ENCODE results near the gene PHKB.

PHKB gene

GRCh38 chr16:47693226-47693625 lies 232.1 kb downstream of the PHKB start:
- ChIA-PET CTCF (interaction anchor here (1.2 to 1.6 kb wide), 3 partner anchors 8 to 31 kb away, joined by 3 to 5 read pairs (median 4); no protein-coding TSS in a partner anchor), POLR2A (no interaction called here)
- no peak for DNase-seq (ENCODE audit: extremely low spot score)
- no peak for TF ChIP-seq CTCF (IDR thresholded peaks at IDR 0.05; ENCODE audit: control extremely low read depth, extremely low read depth, low read depth, missing control alignments)

DNA sequence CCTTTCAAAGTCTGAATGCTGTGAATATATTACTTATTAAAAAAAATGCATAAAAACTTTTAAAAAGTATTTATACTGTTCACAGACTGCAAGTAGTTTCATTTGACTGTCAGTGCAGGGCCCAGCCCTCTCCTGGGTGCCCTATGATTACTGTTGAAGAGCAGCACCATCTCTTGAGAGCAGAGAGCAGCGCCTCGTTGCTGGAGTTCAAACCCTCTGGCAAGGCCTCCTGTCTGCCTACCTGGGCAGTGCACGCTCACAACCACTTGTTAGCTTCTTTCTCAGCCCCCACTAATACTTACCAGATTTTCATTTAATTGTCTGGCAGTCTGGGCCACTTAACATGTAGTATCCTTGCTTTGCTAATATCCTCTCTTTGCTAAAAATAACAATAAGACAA lies 233.4 kb downstream of the PHKB start:
- ChIA-PET CTCF (interaction anchor here (0.9 kb wide), 1 partner anchor 22 kb away, joined by 3 read pairs; no protein-coding TSS in a partner anchor), POLR2A (no interaction called here)
- DNase-seq (ENCODE audit: extremely low spot score), result no peak
- peak; percentile 3 for TF ChIP-seq CTCF (IDR thresholded peaks at IDR 0.05; ENCODE audit: control extremely low read depth, extremely low read depth, low read depth, missing control alignments)

- DNase-seq (ENCODE audit: extremely low spot score), result no peak
- TF ChIP-seq CTCF (IDR thresholded peaks at IDR 0.05; ENCODE audit: control extremely low read depth, extremely low read depth, low read depth, missing control alignments), result no peak
- ChIA-PET CTCF (no interaction called here), POLR2A (no interaction called here)
These were observed 234.6 kb downstream of the PHKB start for GRCh38 chr16:47695756-47696155.

DNA sequence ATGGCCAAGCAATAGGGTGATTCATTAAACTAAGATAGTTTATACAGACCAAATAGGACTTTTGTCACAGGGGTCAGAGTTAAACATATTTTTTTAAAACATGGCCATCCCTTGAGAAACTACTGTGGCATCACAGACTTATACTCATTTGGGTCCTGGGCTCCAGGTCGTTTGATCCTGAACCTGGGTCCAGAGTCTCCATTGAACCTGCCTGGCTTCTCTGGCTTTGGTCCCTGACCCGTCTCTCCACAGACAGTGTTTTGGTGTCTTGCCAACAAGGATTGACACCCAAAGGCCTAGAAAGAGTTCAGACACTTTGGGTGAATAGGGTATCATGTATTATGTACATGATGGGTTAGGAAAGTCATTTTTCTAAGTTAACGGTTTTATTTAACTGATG lies 236.7 kb downstream of the PHKB start:
- CTCF ChIA-PET, result no interaction called here
- TF ChIP-seq CTCF (IDR thresholded peaks at IDR 0.05; ENCODE audit: control extremely low read depth, extremely low read depth, low read depth, missing control alignments), result no peak
- DNase-seq (ENCODE audit: extremely low spot score), result no peak
- POLR2A ChIA-PET, result no interaction called here

- no peak for DNase-seq (ENCODE audit: extremely low spot score)
- TF ChIP-seq CTCF (IDR thresholded peaks at IDR 0.05; ENCODE audit: control extremely low read depth, extremely low read depth, low read depth, missing control alignments), result no peak
- ChIA-PET CTCF (interaction anchor here (1.5 to 2.1 kb wide), 2 partner anchors 10 to 24 kb away, joined by 3 to 6 read pairs; no protein-coding TSS in a partner anchor), POLR2A (interaction anchor here (1.1 kb wide), 1 partner anchor 10 kb away, joined by 3 read pairs; no protein-coding TSS in a partner anchor)
These were observed 238.0 kb downstream of the PHKB start for GRCh38 chr16:47699106-47699505.

DNA sequence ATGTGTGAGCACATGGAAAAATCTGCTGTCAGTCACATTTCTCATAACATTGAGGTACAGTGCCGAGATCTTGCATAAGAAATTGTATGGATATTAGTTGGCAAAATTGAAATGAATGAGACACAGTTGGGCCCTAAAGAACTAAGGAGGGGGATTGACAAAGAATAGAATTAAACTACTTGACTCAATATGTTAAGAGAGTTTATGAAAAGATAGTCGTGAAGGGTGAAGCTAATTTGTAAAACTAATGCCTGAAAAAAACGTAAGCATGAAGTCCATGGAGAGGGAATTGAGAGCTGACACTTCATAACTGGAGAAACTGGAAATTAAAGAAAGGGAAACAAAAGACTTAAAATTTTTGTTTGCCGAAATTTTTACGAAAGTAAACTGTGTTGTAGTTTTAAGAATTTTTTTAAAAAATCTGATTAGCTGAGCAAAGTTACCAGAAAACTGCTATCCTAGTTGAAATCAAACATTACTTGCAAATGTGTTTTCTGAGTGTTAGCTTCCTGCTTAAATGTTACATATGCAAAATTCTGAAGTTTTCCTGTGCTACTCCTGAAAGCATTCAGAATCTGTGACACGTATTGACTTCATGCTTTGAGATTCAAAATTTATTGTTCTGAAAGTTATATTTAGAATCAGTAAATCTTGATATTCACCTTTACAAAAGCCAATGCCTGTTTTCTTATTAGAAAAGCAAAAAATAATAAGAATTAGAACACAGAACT lies 239.9 kb downstream of the PHKB start:
- no peak for DNase-seq (ENCODE audit: extremely low spot score)
- ChIA-PET CTCF (interaction anchor here (1.8 to 2.1 kb wide), 2 partner anchors 8 to 12 kb away, joined by 5 to 6 read pairs; no protein-coding TSS in a partner anchor), POLR2A (no interaction called here)
- no peak for TF ChIP-seq CTCF (IDR thresholded peaks at IDR 0.05; ENCODE audit: control extremely low read depth, extremely low read depth, low read depth, missing control alignments)

All from GM10248 (cell line).